GM12873 (cell line): Measurements from ENCODE around the gene COBL.

Experiments
- TF ChIP-seq, protein P1 (sequence below): IDR thresholded peaks from 2 replicates; pipeline ENCODE4 v1.5.1; 2012; ENCODE audit warnings: low read depth, mild to moderate bottlenecking, moderate library complexity, low read length, control low read depth; ENCODE audit not compliant: insufficient read depth; ENCODE audit errors: missing control alignments

The COBL gene

GRCh38 chr7:51340029-51340838 lies 23.6 kb upstream of the COBL start:
- TF ChIP-seq, protein P1, sequence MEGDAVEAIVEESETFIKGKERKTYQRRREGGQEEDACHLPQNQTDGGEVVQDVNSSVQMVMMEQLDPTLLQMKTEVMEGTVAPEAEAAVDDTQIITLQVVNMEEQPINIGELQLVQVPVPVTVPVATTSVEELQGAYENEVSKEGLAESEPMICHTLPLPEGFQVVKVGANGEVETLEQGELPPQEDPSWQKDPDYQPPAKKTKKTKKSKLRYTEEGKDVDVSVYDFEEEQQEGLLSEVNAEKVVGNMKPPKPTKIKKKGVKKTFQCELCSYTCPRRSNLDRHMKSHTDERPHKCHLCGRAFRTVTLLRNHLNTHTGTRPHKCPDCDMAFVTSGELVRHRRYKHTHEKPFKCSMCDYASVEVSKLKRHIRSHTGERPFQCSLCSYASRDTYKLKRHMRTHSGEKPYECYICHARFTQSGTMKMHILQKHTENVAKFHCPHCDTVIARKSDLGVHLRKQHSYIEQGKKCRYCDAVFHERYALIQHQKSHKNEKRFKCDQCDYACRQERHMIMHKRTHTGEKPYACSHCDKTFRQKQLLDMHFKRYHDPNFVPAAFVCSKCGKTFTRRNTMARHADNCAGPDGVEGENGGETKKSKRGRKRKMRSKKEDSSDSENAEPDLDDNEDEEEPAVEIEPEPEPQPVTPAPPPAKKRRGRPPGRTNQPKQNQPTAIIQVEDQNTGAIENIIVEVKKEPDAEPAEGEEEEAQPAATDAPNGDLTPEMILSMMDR = no peak

- TF ChIP-seq, protein P1 = no peak
These were observed 18.4 kb upstream of the COBL start for GRCh38 chr7:51335057-51335456.

- TF ChIP-seq, protein P1 = no peak
These were observed 13.2 kb upstream of the COBL start for GRCh38 chr7:51329696-51330263.

GRCh38 chr7:51328351-51328801 lies 11.8 kb upstream of the COBL start:
- TF ChIP-seq, protein P1 = no peak

GRCh38 chr7:51327287-51327717 lies 10.7 kb upstream of the COBL start:
- TF ChIP-seq, protein P1 = no peak

DNA sequence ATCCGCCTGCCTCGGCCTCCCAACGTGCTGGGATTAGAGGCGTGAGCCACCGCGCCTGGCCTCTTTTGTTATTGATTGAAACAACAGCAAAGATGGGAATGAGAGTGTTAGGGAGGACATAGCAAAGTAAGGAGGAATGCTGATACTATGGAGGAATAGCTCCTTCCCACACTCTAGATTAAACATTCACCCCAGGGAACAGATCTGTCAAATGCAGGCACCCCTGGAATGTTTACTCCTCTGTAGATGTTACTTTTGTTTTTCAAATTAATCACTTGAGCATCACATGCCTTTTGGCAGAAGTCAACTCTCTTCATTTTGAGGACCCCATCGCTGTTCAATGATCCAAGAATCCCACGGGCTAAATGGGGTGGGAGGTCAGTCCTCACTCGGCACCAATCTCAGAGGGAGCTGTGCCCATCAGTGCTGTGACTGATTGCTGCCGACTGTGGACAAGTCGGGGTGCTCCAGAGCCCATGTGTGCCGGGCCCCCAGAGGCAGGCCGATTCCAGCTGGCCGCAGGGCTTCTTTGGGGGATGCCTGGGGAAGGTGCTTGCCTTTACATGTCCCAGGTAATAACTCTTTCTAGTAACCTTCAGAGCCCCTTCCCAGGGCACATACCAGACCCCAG lies 10.2 kb upstream of the COBL start:
- TF ChIP-seq, protein P1 = no peak

DNA sequence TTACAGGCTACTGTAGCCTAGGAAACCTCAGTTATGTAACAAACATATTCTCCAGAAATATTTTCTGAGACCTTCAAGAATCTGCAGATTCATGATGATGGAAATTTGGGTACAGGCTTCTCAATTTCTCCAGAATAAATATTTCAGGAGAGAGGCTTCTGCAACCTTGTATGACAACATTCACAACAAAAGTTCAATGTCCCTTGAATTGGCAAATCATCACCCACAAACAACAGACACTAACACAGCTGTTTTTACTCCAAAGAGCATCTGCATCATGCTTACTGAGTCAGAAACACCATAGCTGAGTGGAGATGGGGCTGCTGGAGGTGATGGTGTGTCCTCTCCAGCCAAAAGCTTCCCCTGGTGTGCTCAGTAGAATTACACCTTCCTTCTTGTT lies 9.3 kb upstream of the COBL start:
- TF ChIP-seq, protein P1 = no peak
